Thymus (tissue), 11 donors: Measurements from ENCODE around the gene EML6. TPM values are rescaled to one million over a fixed set of nuclear protein-coding genes. Genes with fewer than 3 reads are reported as not detected.

Source experiments
- DNase-seq, 9 donors: peaks; one replicate each; pipeline ENCODE4 v3.0.0-alpha.2; 2013; ENCODE audit warnings: low spot score in 9 of 9, low read depth in 6 of 9, missing footprints in 1 of 9
- H3K27ac ChIP-seq, 2 donors: one replicate each; pipeline ENCODE4 v1.5.1; 2013; ENCODE audit warnings: control low read depth in 1 of 2, low read depth in 1 of 2, low read length in 1 of 2, mild to moderate bottlenecking in 1 of 2, moderate library complexity in 1 of 2
- H3K27me3 ChIP-seq, 2 donors: one replicate each; pipeline ENCODE4 v1.5.1; 2013; ENCODE audit warnings: low read length in 1 of 2; ENCODE audit not compliant: control insufficient read depth in 2 of 2, insufficient read depth in 1 of 2
- H3K36me3 ChIP-seq, 2 donors: one replicate each; pipeline ENCODE4 v1.5.1; 2013; ENCODE audit warnings: low read length in 1 of 2, mild to moderate bottlenecking in 1 of 2, moderate library complexity in 1 of 2; ENCODE audit not compliant: control insufficient read depth in 2 of 2, insufficient read depth in 2 of 2
- H3K4me1 ChIP-seq, 2 donors: one replicate each; pipeline ENCODE4 v1.5.1; 2013; ENCODE audit warnings: low read length in 2 of 2; ENCODE audit not compliant: control insufficient read depth in 2 of 2, insufficient read depth in 2 of 2
- H3K4me3 ChIP-seq, 2 donors: one replicate each; pipeline ENCODE4 v1.5.1; 2013; ENCODE audit warnings: low read length in 2 of 2, control low read depth in 1 of 2, mild to moderate bottlenecking in 1 of 2
- H3K9me3 ChIP-seq, 2 donors: one replicate each; pipeline ENCODE4 v1.5.1; 2013; ENCODE audit warnings: low read length in 1 of 2, mild to moderate bottlenecking in 1 of 2; ENCODE audit not compliant: control insufficient read depth in 2 of 2, insufficient read depth in 1 of 2
- WGBS: extraction: QIAGEN DNeasy Blood & Tissue Kit; methylation state at CpG from one replicate; pipeline ENCODE4 v1.1.7; 2013; 5-methylcytosine and 5-hydroxymethylcytosine counted together
- polyA plus RNA-seq: library from polyadenylated mRNA; stranded (reverse); fragments of 200-250 nt; gene quantifications from one replicate; pipeline ENCODE4 v1.2.3, GENCODE V29; 2013
- total RNA-seq: library from RNA; stranded (reverse); fragments of 120-200 nt; gene quantifications from one replicate; pipeline ENCODE4 v1.2.4, GENCODE V29; 2013
- donor health status: healthy.

The EML6 gene
- total and polyA plus RNA-seq, 2 donors, result 1.2 to 3.4 TPM

GRCh38 chr2:54728669-54729120 lies 5.2 kb downstream of the EML6 start:
- Histone ChIP-seq H3K36me3 (no peaks in the 10 kb centered on the region), H3K4me3 (no peak overlapping the region), H3K4me1 (peaks cover 5 to 9% of the 10 kb centered on the region in 2 donors), H3K9me3 (no peaks in the 10 kb centered on the region), H3K27me3 (peaks cover 15 to 35% of the 10 kb centered on the region in 2 donors), H3K27ac (no peak overlapping the region)
- WGBS, result 97% methylated on average over 4 of the region's 4 CpGs
- no peak for DNase-seq

GRCh38 chr2:54735636-54736035 lies 12.2 kb downstream of the EML6 start:
- WGBS, result 31% methylated on average over 2 of the region's 2 CpGs
- H3K27me3 ChIP-seq, result no peaks in the 10 kb centered on the region
- no peak overlapping the region for H3K4me3 ChIP-seq
- no peaks in the 10 kb centered on the region for H3K9me3 ChIP-seq
- no peak overlapping the region for H3K27ac ChIP-seq
- no peaks in the 10 kb centered on the region for H3K36me3 ChIP-seq
- DNase-seq, result no peak
- H3K4me1 ChIP-seq, result no peaks in the 10 kb centered on the region

GRCh38 chr2:54738281-54738680 lies 14.8 kb downstream of the EML6 start:
- Histone ChIP-seq H3K27ac (no peak overlapping the region), H3K36me3 (no peaks in the 10 kb centered on the region), H3K4me3 (no peak overlapping the region), H3K9me3 (no peaks in the 10 kb centered on the region), H3K27me3 (no peaks in the 10 kb centered on the region), H3K4me1 (no peaks in the 10 kb centered on the region)
- DNase-seq, result no peak

DNA sequence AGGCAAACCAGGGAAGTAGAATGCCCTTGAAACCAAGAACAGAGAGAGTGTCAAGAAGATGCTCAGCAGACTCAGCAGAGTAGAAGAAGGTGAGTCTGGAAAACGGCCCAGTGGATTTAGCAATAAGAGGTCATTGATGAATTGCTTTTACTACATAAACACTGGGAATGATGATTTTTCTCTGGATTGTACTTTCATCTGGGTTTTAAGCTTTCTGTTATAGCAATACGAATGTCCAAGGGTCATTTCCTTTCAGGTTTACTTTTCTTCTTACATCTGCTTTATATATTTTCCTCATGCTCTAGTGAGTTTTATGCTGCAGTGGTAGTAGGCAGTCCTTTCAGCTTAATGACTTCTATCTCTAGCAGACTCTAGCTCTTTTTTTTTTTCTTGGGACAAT lies 16.9 kb downstream of the EML6 start:
- H3K36me3 ChIP-seq, result no peaks in the 10 kb centered on the region
- H3K4me3 ChIP-seq, result no peak overlapping the region
- H3K27me3 ChIP-seq, result no peaks in the 10 kb centered on the region
- H3K4me1 ChIP-seq, result no peaks in the 10 kb centered on the region
- H3K27ac ChIP-seq, result no peak overlapping the region
- H3K9me3 ChIP-seq, result no peaks in the 10 kb centered on the region
- WGBS, result 96% methylated on average over 2 of the region's 2 CpGs
- DNase-seq, result no peak

GRCh38 chr2:54741250-54741649 lies 17.8 kb downstream of the EML6 start:
- H3K27me3 ChIP-seq, result no peaks in the 10 kb centered on the region
- no peak for DNase-seq
- no peak overlapping the region for H3K4me3 ChIP-seq
- no peaks in the 10 kb centered on the region for H3K4me1 ChIP-seq
- 48% methylated on average over 1 of the region's 1 CpG for WGBS
- no peak overlapping the region for H3K27ac ChIP-seq
- no peaks in the 10 kb centered on the region for H3K9me3 ChIP-seq
- H3K36me3 ChIP-seq, result no peaks in the 10 kb centered on the region

GRCh38 chr2:54750040-54750439 lies 26.6 kb downstream of the EML6 start:
- Histone ChIP-seq H3K36me3 (no peaks in the 10 kb centered on the region), H3K9me3 (peaks cover 0 to 3% of the 10 kb centered on the region in 2 donors), H3K4me1 (no peaks in the 10 kb centered on the region), H3K27me3 (no peaks in the 10 kb centered on the region), H3K4me3 (no peak overlapping the region), H3K27ac (no peak overlapping the region)
- DNase-seq, result no peak
- WGBS, result 98% methylated on average over 5 of the region's 5 CpGs

GRCh38 chr2:54752439-54752838 lies 29.0 kb downstream of the EML6 start:
- H3K4me3 ChIP-seq, result no peak overlapping the region
- H3K9me3 ChIP-seq, result peaks cover 0 to 3% of the 10 kb centered on the region in 2 donors
- H3K27ac ChIP-seq, result no peak overlapping the region
- no peaks in the 10 kb centered on the region for H3K4me1 ChIP-seq
- no peaks in the 10 kb centered on the region for H3K27me3 ChIP-seq
- 99% methylated on average over 1 of the region's 1 CpG for WGBS
- DNase-seq, result no peak
- no peaks in the 10 kb centered on the region for H3K36me3 ChIP-seq

DNA sequence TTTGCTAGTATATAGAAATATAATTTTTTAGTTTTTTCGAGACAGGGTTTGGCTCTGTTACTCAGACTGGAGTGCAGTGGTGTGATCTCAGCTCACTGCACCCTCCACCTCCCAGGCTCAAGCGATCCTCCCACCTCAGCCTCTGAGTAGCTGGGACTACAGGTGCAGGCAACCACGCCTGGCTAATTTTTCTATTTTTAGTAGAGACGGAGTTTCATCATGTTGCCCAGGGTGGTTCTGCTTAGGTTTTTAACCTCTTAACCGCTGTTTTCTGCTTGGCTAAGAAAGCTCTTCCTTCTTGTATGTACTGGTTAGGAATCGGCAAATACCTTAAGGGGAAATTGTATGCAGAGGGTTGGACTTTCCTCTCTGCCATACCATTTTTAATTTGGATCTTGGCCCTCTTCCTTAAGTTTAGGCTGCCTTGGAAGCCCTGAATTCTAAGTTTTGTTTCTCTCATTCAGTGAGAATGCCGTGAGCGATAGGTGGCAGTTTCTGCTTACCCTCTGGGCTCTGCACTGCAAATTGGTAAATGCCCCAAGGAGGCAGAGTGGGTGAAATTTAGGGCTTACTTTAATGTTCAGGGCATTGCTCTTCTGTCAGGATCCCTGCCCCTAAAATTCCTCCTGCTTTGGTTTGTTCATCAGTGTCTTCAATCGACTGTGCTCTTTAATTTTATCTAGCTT lies 32.3 kb downstream of the EML6 start:
- DNase-seq, result peak in 1 of 9 donors; percentile 5
- H3K9me3 ChIP-seq, result peaks cover 0 to 3% of the 10 kb centered on the region in 2 donors
- H3K36me3 ChIP-seq, result no peaks in the 10 kb centered on the region
- no peak overlapping the region for H3K27ac ChIP-seq
- H3K4me1 ChIP-seq, result no peaks in the 10 kb centered on the region
- 69% methylated on average over 9 of the region's 9 CpGs for WGBS
- no peaks in the 10 kb centered on the region for H3K27me3 ChIP-seq
- H3K4me3 ChIP-seq, result no peak overlapping the region

DNA sequence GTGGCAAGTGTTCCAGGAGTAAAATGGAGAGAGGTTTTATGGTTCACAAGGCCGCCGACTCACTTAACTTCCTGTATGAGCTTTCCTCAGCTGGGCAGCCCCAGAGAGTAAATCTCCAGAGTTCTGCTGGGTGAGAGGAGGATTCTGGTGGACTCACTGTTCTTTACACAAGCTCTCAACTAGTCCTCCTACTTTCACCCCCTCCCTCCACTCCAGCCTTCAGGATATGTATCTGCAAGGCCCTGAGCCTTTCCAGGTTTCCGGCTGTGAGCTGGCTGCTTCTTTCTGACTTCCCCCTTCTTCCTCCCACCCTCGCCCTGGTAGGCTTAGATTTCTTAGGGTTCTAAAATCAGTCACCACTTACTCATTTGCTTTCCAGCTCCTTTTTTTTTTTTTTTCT lies 34.0 kb downstream of the EML6 start:
- Histone ChIP-seq H3K4me3 (no peak overlapping the region), H3K27ac (no peak overlapping the region), H3K4me1 (no peaks in the 10 kb centered on the region), H3K9me3 (peaks cover 0 to 3% of the 10 kb centered on the region in 2 donors), H3K36me3 (no peaks in the 10 kb centered on the region), H3K27me3 (no peaks in the 10 kb centered on the region)
- peak in 1 of 9 donors; percentile 1 for DNase-seq
- 89% methylated on average over 4 of the region's 4 CpGs for WGBS
